GM19193 (cell line): ENCODE measurements around the gene EBP.
A peak's percentile ranks its signal among the peaks of the same experiment; 100 is the strongest.

ENCODE experiments used
- POLR2A ChIP-seq: IDR thresholded peaks from 4 replicates; pipeline ENCODE4 v1.6.1; 2011; ENCODE audit not compliant: insufficient read depth, insufficient read length; ENCODE audit errors: extremely low read depth

EBP gene

DNA sequence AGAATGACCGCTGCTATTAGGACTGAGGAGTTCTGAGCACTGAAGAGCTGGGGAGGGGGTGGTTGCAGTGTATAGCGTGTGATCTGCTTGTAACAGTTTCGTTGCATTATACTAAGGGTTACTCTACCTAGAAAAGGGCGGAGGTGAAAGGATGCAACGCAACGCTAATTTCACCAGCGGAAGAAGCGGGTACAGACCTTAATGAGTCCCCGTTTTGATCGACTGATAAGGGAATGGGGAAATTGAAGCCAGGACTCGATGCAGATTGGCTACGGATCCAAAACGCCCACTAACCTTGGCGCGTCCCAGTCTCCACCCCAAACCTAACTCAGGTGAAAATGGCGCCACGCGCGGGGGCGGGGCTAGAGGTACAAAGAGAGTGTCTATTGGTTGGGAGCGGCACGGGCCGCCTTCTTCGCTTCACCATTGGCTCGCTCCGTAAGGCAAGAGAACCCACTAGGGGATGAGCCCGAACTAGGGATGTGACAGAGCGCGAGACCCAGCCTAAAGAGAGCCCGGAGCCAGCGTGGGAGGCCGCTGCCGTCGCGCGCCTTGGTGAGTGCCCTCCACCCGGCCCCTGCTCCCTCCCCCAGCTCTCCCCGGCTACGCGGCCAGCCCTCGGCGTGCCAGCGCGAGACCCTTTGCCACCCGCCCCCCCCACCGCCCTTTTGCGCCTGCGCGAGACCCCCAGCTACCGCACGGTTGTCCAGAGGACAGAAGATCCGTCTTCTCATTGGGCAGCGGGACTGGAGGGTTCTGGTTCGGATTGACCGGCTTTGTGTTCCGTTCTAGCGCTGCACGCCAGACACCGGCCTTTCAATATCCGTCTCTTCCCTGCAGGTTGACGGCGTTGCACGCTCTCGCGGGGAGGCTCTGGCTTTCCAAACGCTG lies at the start of gene EBP:
TSS of gene EBP (plus strand) at position 456 of the 891 bp plus-strand sequence. CDS start 1,964 bp downstream, outside the sequence.
- TF ChIP-seq POLR2A = peak; percentile 77

DNA sequence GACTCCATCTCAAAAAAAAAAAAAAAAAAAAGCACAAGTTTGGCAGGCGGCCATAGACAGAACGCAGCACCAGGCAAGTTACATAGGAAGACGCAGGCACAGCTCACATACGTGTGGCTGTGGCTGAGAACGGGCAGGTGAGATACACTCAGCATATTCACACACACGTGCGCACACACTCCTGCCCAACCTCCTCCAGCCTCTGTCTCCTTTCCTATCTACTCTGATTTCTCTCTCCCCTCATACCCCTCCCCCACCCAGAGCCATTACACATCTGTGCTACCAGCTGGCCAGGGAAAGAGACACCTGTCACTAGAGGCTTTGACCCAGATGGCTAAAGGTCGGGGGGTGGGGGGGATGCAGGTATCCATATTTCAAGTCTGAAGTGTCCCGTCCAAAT lies 49.4 kb upstream of the EBP start:
- no peak for TF ChIP-seq POLR2A

DNA sequence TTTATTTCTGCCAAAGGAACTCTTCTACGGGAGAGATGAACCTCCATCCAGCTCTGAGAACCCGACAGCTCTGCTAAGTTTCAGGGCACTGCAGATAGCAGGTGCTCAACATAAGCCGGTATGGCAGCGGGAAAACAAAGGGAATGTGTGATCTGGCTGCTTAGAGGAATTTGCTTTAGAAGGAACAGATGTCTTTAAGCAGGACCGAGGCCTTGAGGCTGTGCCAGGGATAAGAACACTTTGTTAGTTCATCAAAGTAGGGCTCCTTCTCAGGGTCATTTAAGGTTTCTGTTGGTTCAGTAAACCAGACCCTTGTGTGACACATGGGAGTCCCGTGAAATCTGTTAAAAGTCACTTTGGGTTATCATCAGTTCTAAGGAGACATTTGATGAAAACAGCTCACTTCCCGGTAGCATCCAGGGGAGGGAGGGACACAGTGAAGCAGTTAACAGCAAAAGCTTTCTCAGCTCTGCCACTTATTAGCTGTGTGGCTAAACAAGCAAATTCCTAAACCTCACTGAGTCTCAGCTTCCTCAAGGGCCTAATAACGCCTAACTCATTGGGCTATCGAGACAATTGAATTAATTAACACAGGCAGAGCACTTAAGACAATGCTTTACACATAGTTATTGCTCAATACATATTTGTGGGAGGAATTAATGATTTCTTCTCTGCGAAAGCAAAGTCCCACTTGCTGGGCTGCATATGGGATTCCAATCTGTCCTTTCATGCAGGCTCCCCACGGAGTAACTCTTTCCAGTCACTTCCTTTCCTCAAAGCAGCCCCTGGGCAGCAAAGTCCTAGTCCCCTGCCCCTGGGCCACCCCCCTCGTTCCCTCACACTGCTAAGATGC lies 48.5 kb upstream of the EBP start:
- TF ChIP-seq POLR2A = no peak

DNA sequence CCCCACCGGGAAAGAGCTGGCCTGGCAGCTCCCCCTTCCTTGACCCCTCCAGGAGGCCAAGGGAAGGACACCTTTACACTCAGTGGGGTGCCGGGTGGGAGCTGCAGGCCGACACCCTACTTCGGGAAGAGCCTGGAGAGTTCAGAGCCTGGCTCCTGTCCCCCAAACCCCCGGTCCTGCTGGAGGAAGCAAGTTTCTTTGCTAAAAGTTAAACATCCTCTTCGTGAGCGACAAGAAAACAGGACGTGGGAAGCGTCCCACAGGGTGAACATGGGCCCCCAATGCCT lies 48.0 kb upstream of the EBP start:
- no peak for TF ChIP-seq POLR2A

DNA sequence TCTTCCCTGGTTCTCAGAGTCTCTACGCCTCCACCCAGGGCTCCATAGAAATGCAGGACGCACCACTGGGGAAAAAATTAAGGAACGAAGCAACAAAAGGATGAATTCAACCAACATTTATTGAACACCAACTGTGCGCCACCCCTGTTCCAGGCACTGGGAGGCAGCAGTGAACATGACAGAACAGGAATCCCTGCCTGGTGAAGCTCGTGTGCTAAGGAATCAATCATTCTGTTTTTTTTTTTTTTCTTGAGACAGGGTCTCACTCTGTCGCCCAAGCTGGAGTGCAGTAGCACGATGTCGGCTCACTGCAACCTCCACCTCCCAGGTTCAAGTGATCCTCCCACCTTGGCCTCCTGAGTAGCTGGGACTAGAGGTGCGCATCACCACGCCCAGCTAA lies 47.5 kb upstream of the EBP start:
- no peak for TF ChIP-seq POLR2A

DNA sequence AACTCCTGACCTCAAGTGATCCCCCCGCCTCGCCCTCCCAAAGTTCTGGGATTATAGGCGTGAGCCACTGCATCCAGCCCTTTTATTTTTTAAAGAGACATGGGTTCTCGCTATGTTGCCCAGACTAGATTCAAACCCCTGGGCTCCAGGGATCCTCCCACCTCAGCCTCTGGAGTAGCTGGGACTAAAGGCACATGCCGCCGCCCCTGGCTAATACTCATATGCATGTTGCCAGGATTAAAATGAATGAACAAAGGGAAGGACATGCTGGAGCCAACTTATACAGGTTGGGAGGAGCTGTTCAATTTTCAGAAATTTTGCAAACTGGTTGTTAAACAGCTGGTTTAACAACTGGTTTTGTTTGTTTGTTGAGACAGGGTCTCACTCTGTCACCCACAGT lies 47.0 kb upstream of the EBP start:
- TF ChIP-seq POLR2A = no peak

DNA sequence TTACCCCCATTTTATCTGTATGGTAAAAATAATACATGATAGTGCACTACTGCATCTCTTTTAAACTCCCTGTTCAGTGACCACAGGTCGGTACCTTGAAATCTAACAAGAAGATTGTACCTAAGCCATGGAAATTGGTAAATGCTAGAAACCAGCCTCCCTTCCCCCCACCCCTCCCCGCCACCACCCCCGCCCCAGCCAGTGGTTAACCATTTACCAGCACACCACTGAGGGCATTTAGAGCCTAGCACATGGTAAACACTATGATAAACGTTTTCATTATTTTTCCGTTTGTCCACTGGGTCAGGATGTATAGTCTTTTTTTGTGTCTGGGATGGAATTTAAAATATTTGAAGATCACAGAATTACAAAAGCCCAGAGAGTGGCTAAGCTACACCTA lies 46.3 kb upstream of the EBP start:
- no peak for TF ChIP-seq POLR2A

DNA sequence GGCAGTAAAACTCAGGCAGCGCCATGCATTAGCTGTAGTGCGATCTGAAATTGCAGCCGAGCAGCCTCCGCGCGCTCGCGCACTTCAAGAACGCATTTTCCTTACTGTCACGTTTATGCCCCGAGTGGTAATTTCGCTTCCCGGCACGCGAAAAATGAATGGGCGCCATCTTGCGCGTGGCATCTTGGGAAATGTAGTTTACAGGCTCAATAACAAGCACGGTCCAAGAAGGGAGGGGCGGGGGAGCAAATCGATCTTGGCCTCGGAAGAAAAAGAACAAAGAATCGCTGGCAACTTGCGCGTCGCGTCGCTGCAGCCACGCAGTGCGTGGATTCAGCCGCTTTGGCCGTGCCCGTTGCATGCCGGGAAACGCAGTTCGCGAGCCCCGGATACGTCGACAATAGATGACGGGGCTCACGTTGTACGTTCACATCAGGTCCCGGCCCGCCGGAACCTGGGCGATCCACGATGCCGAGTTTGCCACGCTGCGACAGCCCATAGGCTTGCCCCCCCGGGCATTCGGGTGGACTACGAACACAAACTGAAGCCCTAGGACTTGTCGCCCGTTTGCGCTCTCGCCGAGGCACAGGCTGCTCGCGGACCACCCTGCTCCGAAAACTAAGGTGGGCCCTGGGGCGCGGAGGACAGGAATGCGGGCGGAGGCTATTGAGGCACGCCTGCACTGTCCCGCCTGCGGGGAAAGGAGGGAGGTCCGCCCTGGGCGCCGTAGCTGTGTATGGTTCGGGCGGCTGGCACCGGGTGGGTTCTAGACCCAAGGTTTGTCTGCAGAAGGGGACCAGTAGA lies 45.6 kb upstream of the EBP start, which contains the start of gene FTSJ1:
TSS of gene FTSJ1 (plus strand) at position 426 of the 804 bp plus-strand sequence. CDS start 1,849 bp downstream, outside the sequence.
- TF ChIP-seq POLR2A = peak; percentile 67

DNA sequence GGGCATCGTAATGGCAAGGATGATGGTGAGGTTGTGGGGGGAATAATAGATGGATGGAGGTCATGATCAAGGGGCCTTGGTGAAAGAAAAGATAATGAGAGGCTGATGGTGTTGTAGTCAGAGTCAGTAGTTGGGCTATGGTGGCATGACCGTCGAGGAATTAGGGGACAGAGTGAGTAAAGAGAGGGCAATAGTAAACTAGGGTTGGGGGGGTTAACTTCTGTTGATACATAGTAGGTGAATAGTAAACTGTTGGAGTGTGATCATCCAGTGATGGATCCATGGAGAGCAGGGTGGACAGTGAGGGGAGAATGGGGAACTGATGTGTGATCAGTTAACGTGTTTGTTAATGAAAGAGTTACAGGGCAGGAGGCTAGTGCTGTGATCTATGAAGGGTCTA lies 44.7 kb upstream of the EBP start:
- no peak for TF ChIP-seq POLR2A

DNA sequence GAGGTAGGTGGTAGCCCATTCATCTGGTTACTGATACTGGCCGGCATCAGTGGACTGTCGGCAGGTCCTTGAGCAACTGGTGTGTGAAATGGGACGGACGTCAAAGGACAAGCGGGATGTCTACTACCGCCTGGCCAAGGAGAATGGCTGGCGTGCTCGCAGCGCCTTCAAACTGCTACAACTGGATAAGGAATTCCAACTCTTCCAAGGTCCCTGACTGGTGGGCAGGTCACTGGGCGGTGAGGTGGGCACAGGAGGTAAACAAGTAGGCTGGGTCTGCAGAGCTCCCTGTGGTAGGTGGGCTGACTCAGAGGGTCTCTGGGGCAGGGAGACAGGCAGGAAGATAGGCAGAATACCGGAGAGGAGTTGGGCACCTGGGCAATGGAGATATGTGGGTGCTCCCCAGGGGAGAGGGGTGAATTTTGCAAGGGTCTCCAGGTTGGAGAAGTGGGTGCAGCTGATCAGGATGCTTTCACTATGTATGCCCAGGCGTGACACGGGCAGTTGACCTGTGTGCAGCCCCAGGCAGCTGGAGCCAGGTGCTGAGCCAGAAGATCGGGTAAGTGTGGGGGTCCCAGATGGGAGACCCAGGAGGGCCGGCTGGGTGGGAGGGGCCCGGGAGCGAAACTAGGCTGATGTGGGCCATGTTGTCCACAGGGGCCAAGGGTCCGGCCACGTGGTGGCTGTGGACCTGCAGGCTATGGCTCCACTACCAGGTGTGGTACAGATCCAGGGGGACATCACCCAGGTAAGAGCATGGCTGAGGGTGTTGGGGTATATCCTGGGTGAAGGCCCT lies 43.5 kb upstream of the EBP start:
- TF ChIP-seq POLR2A = no peak

DNA sequence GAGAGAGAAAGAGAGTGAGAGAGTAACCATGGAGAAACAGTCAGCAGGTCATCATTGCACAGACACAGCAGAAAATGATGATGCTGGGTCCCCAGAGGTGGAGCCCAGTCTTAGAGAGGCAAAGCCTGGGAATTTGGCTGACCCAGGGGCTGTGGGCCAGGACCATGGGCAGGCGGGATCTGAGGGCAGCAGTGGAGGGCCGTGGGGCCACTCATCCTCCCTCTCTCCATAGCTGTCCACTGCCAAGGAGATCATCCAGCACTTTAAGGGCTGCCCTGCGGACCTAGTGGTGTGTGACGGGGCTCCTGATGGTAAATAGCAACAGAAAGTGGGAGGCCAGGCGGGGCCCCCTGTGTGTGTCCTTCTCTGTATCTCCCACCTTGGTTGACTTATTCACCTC lies 42.8 kb upstream of the EBP start:
- no peak for TF ChIP-seq POLR2A

DNA sequence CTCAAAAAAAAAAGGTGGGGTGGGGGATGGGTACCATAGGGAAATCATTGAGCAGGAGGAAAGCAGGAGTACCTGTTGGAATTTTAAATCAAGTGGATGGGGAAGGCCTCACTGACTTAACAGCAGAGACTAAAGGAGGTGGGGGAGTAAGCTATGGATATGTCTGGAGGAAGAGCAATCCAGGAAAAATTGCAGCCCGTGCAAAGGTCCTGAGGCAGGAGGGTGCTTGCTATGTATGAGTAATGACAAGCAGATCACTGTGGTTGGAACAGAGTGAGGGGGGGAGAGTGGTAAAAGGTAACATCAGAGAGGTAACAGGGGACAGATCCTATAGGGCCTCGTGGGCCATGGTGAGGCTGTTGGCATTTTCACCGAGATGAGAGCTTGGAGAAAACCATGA lies 41.5 kb upstream of the EBP start:
- TF ChIP-seq POLR2A = no peak

DNA sequence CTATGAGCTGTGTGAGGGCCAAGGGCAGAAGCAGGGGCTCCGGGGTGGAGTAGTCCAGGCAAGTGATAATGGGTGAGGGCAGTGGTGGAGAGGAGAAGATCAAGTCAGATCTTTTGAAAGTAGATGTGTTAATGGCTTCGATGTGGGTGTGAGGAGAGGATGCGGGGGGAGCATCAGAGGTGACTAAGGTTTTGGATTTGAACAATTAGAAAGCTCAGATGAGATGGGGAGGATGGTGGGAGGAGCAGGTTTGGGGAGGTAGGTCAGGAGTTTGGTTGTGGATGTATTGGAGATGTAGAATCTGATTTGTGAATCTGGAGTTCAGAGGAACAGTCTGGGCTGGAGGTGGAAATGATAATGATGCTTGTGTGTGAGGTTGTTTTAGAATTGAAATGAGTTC lies 41.0 kb upstream of the EBP start:
- no peak for TF ChIP-seq POLR2A

DNA sequence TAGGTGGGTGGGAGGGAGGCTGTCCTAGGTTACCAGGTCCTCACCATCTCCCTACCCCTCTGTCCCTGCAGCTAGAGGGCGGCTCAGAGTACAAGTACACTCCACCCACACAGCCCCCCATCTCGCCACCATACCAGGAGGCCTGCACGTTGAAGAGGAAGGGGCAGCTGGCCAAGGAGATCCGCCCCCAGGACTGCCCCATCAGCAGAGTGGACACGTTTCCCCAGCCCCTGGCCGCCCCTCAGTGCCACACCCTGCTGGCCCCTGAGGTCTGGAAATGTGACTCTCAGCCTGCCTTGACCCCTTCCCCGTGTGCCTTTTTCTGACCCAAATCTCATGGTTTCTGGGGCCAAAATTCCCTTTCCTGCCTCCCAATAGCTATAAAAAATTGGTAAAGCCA lies 39.1 kb upstream of the EBP start:
- TF ChIP-seq POLR2A = no peak
